HG03159 (cell line): ENCODE results near the gene CHADL.
"Not testable (repeated sequence)": the region's sequence is repeated elsewhere in the genome, so short reads cannot be mapped to it uniquely, and the experiment has no call there.

ENCODE experiments used
- ATAC-seq: cut with Tn5 transposase; IDR thresholded peaks from one replicate; pipeline ENCODE4 v1.9.1; 2021; ENCODE audit warnings: mild to moderate bottlenecking, moderate library complexity; ENCODE audit not compliant: unreplicated experiment

The CHADL gene

DNA sequence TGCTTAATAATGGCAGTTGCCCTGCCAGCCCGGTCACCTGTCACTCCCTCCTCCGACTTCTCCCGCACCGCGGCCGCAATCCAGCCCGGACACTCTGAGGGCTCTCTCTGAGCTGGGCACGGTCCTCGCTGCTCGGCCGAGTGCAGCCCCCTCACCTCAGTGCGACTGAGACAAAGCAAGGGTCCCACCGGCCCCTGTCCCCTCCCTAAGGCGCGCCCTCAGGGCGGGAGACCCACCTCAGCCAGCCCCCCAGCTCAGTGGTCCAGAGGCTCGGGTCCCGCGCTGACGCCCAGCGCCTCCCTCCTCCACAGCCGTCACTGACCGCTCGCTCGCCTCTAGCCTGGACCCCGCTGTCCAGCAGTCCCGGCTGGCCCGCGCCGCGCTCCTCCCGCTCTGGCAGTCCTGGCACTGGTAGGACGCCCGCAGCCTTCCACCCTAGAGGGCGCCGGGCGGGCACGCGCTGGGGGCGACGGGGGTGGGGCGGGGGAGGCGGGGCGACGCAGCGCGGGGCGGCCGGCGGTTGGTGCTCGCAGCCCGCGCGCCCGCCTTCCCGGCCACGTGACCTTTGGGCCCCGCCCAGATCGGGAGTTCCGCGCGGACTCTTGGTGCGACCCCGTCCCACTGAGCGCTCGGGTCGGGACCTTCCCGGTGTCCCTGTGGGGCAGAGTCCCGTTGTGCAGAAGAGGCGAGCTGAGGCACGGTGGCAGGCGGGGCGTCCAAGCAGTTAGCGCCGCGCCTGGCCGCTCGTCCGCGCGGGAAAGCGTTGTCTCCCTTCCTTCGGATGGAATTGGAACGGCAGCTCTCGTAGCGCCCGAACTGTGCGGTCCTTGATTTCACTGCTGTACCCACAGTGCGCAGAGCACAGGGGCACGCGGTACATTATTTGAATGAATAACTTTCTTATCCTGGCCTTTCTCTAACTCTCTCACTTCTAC is 43.4 kb downstream of the CHADL start:
- ATAC-seq, result peak; percentile 79

DNA sequence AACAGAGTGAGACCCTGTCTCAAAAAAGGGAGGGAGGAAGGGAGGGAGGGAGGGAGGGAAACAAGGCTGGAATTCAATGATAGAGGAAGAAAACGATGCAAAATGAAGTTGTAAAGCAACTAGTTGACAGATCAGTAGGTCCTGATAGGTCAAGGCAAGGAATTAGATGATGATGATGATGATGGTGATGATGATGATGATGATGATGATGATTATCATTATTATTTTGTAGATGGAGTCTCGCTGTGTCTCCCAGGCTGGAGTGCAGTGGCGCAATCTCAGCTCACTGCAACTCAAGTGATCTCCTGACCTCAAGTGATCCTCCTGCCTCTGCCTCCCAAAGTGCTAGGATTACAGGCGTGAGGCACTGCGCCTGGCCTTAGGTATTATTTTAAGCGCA is 46.9 kb downstream of the CHADL start:
- ATAC-seq, result no peak

DNA sequence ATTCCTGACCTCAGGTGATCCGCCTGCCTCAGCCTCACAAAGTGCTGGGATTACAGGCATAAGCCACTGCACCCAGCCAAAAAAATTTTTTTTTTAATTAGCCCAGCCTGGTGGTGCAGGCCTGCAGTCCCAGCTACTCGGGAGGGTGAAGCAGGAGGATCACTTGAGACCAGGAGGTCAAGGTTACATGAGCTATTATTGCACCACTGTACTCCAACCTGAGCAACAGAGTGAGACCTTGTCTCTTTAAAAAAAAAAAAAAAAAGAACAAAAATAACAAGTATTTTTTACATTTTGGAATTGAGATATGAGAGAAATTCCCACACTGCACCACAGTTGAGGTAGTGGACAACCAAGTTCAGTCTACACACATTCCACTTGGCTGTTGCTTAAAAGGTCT is 49.3 kb downstream of the CHADL start:
- no peak for ATAC-seq

DNA sequence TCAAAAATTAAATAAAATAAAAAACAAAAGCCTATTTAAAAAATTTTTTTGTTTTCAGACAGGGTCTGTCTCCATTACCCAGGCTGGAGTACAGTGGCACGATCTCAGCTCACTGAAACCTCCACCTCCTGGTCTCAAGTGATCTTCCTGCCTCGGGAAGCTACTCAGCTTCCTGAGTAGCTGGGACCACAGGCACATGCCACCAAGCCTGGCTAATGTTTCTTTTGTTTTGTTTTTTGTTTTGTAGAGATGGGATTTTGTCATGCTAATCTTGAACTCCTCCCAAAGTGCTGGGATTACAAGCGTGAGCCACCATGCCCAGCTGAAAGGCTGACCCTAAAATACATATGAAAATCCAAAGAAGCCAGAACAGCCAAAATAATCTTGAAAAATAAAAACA is 56.1 kb downstream of the CHADL start:
- no peak for ATAC-seq

DNA sequence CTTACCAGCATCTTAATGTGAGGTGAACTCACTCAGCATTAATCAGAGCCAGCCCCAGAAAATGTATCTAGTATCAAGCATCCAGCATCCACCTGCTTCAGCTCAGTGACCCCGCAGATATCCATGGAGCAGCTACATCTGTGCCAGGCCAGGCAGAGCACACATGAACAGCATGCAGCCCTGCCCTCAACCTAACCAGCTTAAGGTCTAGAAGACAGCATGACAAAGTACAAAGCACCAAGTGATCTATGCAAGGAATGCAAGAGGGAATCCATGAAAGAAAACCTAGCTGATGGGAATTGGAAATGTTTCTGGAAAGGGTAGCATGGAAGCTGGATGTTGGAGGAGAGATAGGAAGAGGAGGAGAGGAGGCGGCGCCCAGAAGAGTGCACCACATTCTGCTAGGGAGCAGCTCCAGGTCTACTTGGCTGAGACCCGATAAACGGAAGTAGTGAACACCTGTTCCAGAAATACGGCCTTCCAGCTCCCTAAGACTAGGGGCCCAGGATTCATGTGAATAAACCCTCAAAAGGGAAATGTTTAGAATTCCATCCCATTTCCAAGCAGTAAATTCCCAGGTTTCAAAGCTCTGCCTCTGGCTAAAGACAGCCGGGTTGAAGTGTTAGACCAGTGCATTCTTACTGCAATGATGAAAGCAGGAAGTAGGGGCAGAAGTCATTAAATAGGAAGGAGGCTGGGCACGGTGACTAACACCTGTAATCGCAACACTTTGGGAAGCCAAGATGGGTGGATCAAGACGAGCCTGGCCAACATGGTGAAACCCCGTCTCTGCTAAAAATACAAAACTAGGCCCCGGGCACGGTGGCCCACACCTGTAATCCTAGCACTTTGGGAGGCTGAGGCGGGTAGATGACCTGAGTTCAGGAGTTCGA is 59.1 kb downstream of the CHADL start:
- no peak for ATAC-seq

DNA sequence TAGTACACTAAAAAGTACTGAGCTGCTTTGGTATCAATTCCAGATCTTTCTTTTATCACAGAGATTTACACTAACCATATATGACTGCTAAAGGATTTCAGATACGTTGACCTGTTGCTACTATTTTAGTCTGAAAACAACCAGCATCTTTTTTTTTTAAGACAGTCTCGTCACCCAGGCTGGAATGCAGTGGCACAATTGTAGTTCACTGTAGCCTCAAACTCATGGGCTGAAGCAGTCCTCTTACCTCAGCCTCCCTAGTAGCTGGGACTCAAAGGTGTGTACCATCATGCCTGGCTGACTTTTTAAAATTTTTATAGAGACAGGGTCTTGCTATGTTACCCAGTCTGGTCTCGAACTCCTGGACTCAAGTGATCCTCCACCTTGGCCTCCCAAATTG is 59.8 kb downstream of the CHADL start:
- no peak for ATAC-seq

DNA sequence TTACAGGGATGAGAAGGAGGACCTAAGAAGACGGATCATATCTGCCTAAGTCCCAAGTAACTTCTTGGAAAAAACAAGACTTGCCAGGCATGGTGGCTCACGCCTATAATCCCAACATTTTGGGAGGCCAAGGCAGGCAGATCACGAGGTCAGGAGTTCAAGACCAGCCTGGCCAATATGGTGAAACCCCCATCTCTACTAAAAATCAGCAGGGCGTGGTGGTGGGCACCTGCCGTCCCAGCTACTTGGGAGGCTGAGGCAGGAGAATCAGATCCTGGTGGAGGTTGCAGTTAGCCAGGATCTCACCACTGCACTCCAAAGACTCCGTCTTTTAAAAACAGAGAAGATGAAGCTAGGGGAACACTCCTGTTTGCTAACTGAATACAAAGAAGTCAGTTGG is 60.4 kb downstream of the CHADL start:
- ATAC-seq, result not testable (repeated sequence)
